ENCODE results near the gene TRPM8. TPM values are rescaled to one million over a fixed set of nuclear protein-coding genes. Genes with fewer than 3 reads are reported as not detected.

The TRPM8 gene
- total RNA-seq, 1 donor from 2014 or later = 7.5 TPM

GRCh38 chr2:234005126-234005525, 88.0 kb downstream of the TRPM8 start:
- H3K9me3 Mint-ChIP-seq = no peaks in the 10 kb centered on the region

GRCh38 chr2:234006501-234006900, 89.3 kb downstream of the TRPM8 start:
- Histone ChIP-seq H4K20me1 (ENCODE audit: low read depth) (no peaks in the 10 kb centered on the region), H3K27ac (no peak overlapping the region), H3K36me3 (no peaks in the 10 kb centered on the region), H3K79me2 (ENCODE audit: low read depth) (no peaks in the 10 kb centered on the region), H3F3A (ENCODE audit: low read depth) (no peaks in the 10 kb centered on the region), H3K4me3 (no peak overlapping the region), H3K9ac (no peak overlapping the region), H3K9me3 (ENCODE audit: low read depth) (no peaks in the 10 kb centered on the region), H3K27me3 (no peaks in the 10 kb centered on the region), H3K4me1 (no peaks in the 10 kb centered on the region), H2AFZ (replicated peaks) (no peak overlapping the region), H3K4me2 (no peak overlapping the region)
- Mint-ChIP-seq H3K9me3 (peaks cover 6% of the 10 kb centered on the region), H3K27me3 (ENCODE audit: insufficient read depth, low read depth) (peaks cover 4% of the 10 kb centered on the region), H3K4me3 (no peak overlapping the region), H3K27ac (no peak overlapping the region), H3K36me3 (no peaks in the 10 kb centered on the region), H3K4me1 (peaks cover 6% of the 10 kb centered on the region)
- no peak for TF ChIP-seq EZH2phosphoT487 (IDR thresholded peaks at IDR 0.05)
- no peak for TF ChIP-seq EZH2 (IDR thresholded peaks at IDR 0.05)
- TF ChIP-seq CTCF (IDR thresholded peaks at IDR 0.05) = no peak
- DNase-seq (ENCODE audit: low spot score) = no peak

More at GRCh38 chr2:234005126-234005525, 88.0 kb downstream of the TRPM8 start:
- no peak overlapping the region for H3K27ac ChIP-seq
- H3K27ac Mint-ChIP-seq = no peak overlapping the region
- H4K20me1 ChIP-seq (ENCODE audit: low read depth) = no peaks in the 10 kb centered on the region
- TF ChIP-seq EZH2phosphoT487 (IDR thresholded peaks at IDR 0.05) = no peak
- no peak for TF ChIP-seq CTCF (IDR thresholded peaks at IDR 0.05)
- TF ChIP-seq EZH2 (IDR thresholded peaks at IDR 0.05) = no peak
- H3K4me1 ChIP-seq = no peaks in the 10 kb centered on the region
- no peak overlapping the region for H3K4me3 Mint-ChIP-seq
- no peak overlapping the region for H2AFZ ChIP-seq (replicated peaks)
- no peaks in the 10 kb centered on the region for H3K36me3 ChIP-seq
- H3K4me1 Mint-ChIP-seq = peaks cover 6% of the 10 kb centered on the region
- no peaks in the 10 kb centered on the region for H3F3A ChIP-seq (ENCODE audit: low read depth)
- H3K9ac ChIP-seq = no peak overlapping the region
- peaks cover 4% of the 10 kb centered on the region for H3K27me3 Mint-ChIP-seq (ENCODE audit: insufficient read depth, low read depth)
- no peak for DNase-seq (ENCODE audit: low spot score)
- H3K4me2 ChIP-seq = no peak overlapping the region
- H3K9me3 ChIP-seq (ENCODE audit: low read depth) = no peaks in the 10 kb centered on the region
- no peak overlapping the region for H3K4me3 ChIP-seq
- no peaks in the 10 kb centered on the region for H3K36me3 Mint-ChIP-seq
- H3K27me3 ChIP-seq = no peaks in the 10 kb centered on the region
- H3K79me2 ChIP-seq (ENCODE audit: low read depth) = no peaks in the 10 kb centered on the region

GRCh38 chr2:234014427-234014826, 97.3 kb downstream of the TRPM8 start:
- Histone ChIP-seq H3K27ac (no peak overlapping the region), H3K9ac (no peak overlapping the region), H3K79me2 (ENCODE audit: low read depth) (no peaks in the 10 kb centered on the region), H3K4me3 (no peak overlapping the region), H3K9me3 (ENCODE audit: low read depth) (no peaks in the 10 kb centered on the region), H3K4me1 (no peaks in the 10 kb centered on the region), H3K36me3 (no peaks in the 10 kb centered on the region), H3K4me2 (no peak overlapping the region), H2AFZ (replicated peaks) (no peak overlapping the region), H3F3A (ENCODE audit: low read depth) (no peaks in the 10 kb centered on the region), H4K20me1 (ENCODE audit: low read depth) (no peaks in the 10 kb centered on the region), H3K27me3 (no peaks in the 10 kb centered on the region)
- no peak for TF ChIP-seq EZH2phosphoT487 (IDR thresholded peaks at IDR 0.05)
- TF ChIP-seq EZH2 (IDR thresholded peaks at IDR 0.05) = no peak
- TF ChIP-seq CTCF (IDR thresholded peaks at IDR 0.05) = no peak
- peaks cover 15% of the 10 kb centered on the region for H3K9me3 Mint-ChIP-seq
- H3K27ac Mint-ChIP-seq = no peak overlapping the region
- peaks cover 4% of the 10 kb centered on the region for H3K4me1 Mint-ChIP-seq
- H3K4me3 Mint-ChIP-seq = no peak overlapping the region
- no peak for DNase-seq (ENCODE audit: low spot score)
- H3K27me3 Mint-ChIP-seq (ENCODE audit: insufficient read depth, low read depth) = peaks cover 4% of the 10 kb centered on the region
- peaks cover 4% of the 10 kb centered on the region for H3K36me3 Mint-ChIP-seq

Data from neural progenitor cell (in vitro differentiated cells).